SK-N-SH (cell line): ENCODE results near the gene CALCR. TPM values are rescaled to one million over a fixed set of nuclear protein-coding genes. Genes with fewer than 3 reads are reported as not detected.

Source experiments
- CTCF ChIA-PET: fragments of 300-600, 350-600 bp; formaldehyde crosslinking; extraction: SDS; loops from one replicate; lab custom pipeline; 2021; lab: Yijun Ruan, JAX
- POLR2A ChIA-PET: fragments of 350-600 bp; sonication (Branson Sonifier 250); formaldehyde crosslinking; extraction: SDS; loops from one replicate; lab custom pipeline; 2020; ENCODE audit warnings: antibody characterized with exemption, inconsistent platforms; lab: Yijun Ruan, JAX
- DNase-seq: peaks from one replicate; pipeline ENCODE4 v3.0.0; 2012
- H2AFZ ChIP-seq: fragments of 200-600 bp; sonication (generic); 2 replicates; pipeline ENCODE4 v1.8.1; 2016; ENCODE audit warnings: antibody characterized with exemption, mild to moderate bottlenecking, low read depth
- H3F3A ChIP-seq: fragments of 200-600 bp; sonication (generic); replicated peaks from 2 replicates; pipeline ENCODE3; 2016; ENCODE audit warnings: antibody characterized with exemption, mild to moderate bottlenecking; ENCODE audit not compliant: insufficient read depth
- H3K27ac ChIP-seq, 2 experiments: fragments of 200-500 bp in 1 of 2; fragments of 200-600 bp in 1 of 2; sonication (Bioruptor generic) in 1 of 2; sonication (generic), shearing (Covaris generic) in 1 of 2; 2 replicates each; pipeline versions ENCODE4 v1.5.1 to v1.6.1; 2014 to 2016; ENCODE audit warnings: low read depth in 2 of 2, inconsistent platforms in 1 of 2, low read length in 1 of 2, mild to moderate bottlenecking in 1 of 2, mixed read lengths in 1 of 2
- H3K27me3 ChIP-seq: fragments of 200-600 bp; sonication (generic), shearing (Covaris generic); 2 replicates; pipeline ENCODE4 v1.6.1; 2016; ENCODE audit warnings: mixed run types; ENCODE audit not compliant: insufficient read depth
- H3K36me3 ChIP-seq, 2 experiments: fragments of 200-500 bp in 1 of 2; fragments of 200-600 bp in 1 of 2; sonication (Bioruptor generic) in 1 of 2; sonication (generic) in 1 of 2; replicated peaks in 1 of 2; 2 replicates each; pipeline versions ENCODE3 to v1.5.1; 2014 to 2016; ENCODE audit warnings: low read length in 1 of 2, mild to moderate bottlenecking in 1 of 2; ENCODE audit not compliant: insufficient read depth in 2 of 2, control insufficient read depth in 1 of 2
- H3K4me1 ChIP-seq, 2 experiments: fragments of 200-500 bp in 1 of 2; fragments of 200-600 bp in 1 of 2; sonication (Bioruptor generic) in 1 of 2; sonication (generic), shearing (Covaris generic) in 1 of 2; 2 replicates each; pipeline versions ENCODE4 v1.5.1 to v1.6.1; 2014 to 2016; ENCODE audit warnings: low read depth in 1 of 2, low read length in 1 of 2, mixed run types in 1 of 2; ENCODE audit not compliant: insufficient read depth in 2 of 2, control insufficient read depth in 1 of 2
- H3K4me2 ChIP-seq: fragments of 200-600 bp; sonication (generic), shearing (Covaris generic); 2 replicates; pipeline ENCODE4 v1.6.1; 2017; ENCODE audit warnings: mixed run types
- H3K4me3 ChIP-seq, 2 experiments: fragments of 200-500 bp in 1 of 2; fragments of 200-600 bp in 1 of 2; sonication (Bioruptor generic) in 1 of 2; sonication (generic), shearing (Covaris generic) in 1 of 2; 2 replicates each; pipeline versions ENCODE4 v1.5.1 to v1.8.1; 2014 to 2016; ENCODE audit warnings: low read depth in 2 of 2, inconsistent platforms in 1 of 2, low read length in 1 of 2, mild to moderate bottlenecking in 1 of 2, mixed read lengths in 1 of 2, moderate library complexity in 1 of 2
- H3K79me2 ChIP-seq: fragments of 200-600 bp; sonication (generic); 2 replicates; pipeline ENCODE4 v1.8.1; 2017; ENCODE audit warnings: mild to moderate bottlenecking; ENCODE audit not compliant: insufficient read depth
- H3K9ac ChIP-seq: fragments of 200-600 bp; sonication (generic); 2 replicates; pipeline ENCODE4 v1.6.1; 2017; ENCODE audit warnings: mixed run types
- H3K9me2 ChIP-seq: fragments of 200-600 bp; sonication (generic); 2 replicates; pipeline ENCODE4 v1.6.1; 2017; ENCODE audit warnings: mixed run types
- H3K9me3 ChIP-seq: fragments of 200-600 bp; sonication (generic); 2 replicates; pipeline ENCODE4 v1.6.1; 2017; ENCODE audit warnings: mixed run types, mild to moderate bottlenecking, moderate library complexity
- H4K20me1 ChIP-seq: fragments of 200-600 bp; sonication (generic); 2 replicates; pipeline ENCODE4 v1.6.1; 2017; ENCODE audit warnings: mild to moderate bottlenecking, mixed run types; ENCODE audit not compliant: insufficient read depth
- CHD2 ChIP-seq: fragments of 150-350 bp; IDR thresholded peaks from 2 replicates; pipeline ENCODE4 v1.6.1; 2018; ENCODE audit warnings: low read length; ENCODE audit not compliant: partially characterized antibody
- CTCF ChIP-seq: fragments of 200-600 bp; sonication (generic); IDR thresholded peaks from 2 replicates; pipeline ENCODE4 v1.6.1; 2017; ENCODE audit warnings: antibody characterized with exemption, mild to moderate bottlenecking, moderate library complexity
- ELF1 ChIP-seq: IDR thresholded peaks from 2 replicates; pipeline ENCODE4 v1.4.0; 2012
- GABPA ChIP-seq: IDR thresholded peaks from 2 replicates; pipeline ENCODE4 v1.4.0; 2012; ENCODE audit warnings: low read depth, mild to moderate bottlenecking
- IRF3 ChIP-seq: fragments of 150-350 bp; IDR thresholded peaks from 2 replicates; pipeline ENCODE4 v1.6.1; 2016; ENCODE audit warnings: mild to moderate bottlenecking, low read depth, low read length
- MEF2A ChIP-seq: IDR thresholded peaks from 2 replicates; pipeline ENCODE4 v1.4.0; 2012; ENCODE audit warnings: low read depth, borderline replicate concordance
- NFIC ChIP-seq: IDR thresholded peaks from 2 replicates; pipeline ENCODE4 v1.4.0; 2012; ENCODE audit warnings: borderline replicate concordance
- POLR2AphosphoS5 ChIP-seq: IDR thresholded peaks from 2 replicates; pipeline ENCODE4 v1.6.1; 2012; ENCODE audit warnings: low read depth, low read length
- RAD21 ChIP-seq: IDR thresholded peaks from 2 replicates; pipeline ENCODE4 v1.6.1; 2012; ENCODE audit warnings: mild to moderate bottlenecking, low read length
- RFX5 ChIP-seq: IDR thresholded peaks from 2 replicates; pipeline ENCODE4 v1.6.1; 2012; ENCODE audit warnings: mild to moderate bottlenecking, improper control_type of control experiment, low read length
- RXRA ChIP-seq: IDR thresholded peaks from 2 replicates; pipeline ENCODE4 v1.4.0; 2012; ENCODE audit warnings: low read depth, mild to moderate bottlenecking, borderline replicate concordance
- SIN3A ChIP-seq: IDR thresholded peaks from 2 replicates; pipeline ENCODE4 v1.6.1; 2012; ENCODE audit warnings: low read depth, mild to moderate bottlenecking, low read length, moderate library complexity, borderline replicate concordance
- TAF1 ChIP-seq: IDR thresholded peaks from 2 replicates; pipeline ENCODE4 v1.6.1; 2012; ENCODE audit warnings: low read depth, mild to moderate bottlenecking, low read length, moderate library complexity, borderline replicate concordance
- USF1 ChIP-seq: IDR thresholded peaks from 2 replicates; pipeline ENCODE4 v1.4.0; 2012; ENCODE audit warnings: low read depth, borderline replicate concordance
- YY1 ChIP-seq: IDR thresholded peaks from 2 replicates; pipeline ENCODE4 v1.4.0; 2012; ENCODE audit warnings: low read depth, mild to moderate bottlenecking
- WGBS: methylation state at CpG from one replicate; pipeline ENCODE4 v1.1.6; 2017; ENCODE audit warnings: low lambda C conversion rate; 5-methylcytosine and 5-hydroxymethylcytosine counted together
- polyA plus RNA-seq, 3 experiments: library from polyadenylated mRNA; depleted of rRNA; stranded (reverse); fragments of >200 nt; gene quantifications; 2 replicates each; pipeline ENCODE4 v1.2.3, GENCODE V29; 2012
- TF ChIP-seq, protein P1 (sequence below): IDR thresholded peaks from 2 replicates; pipeline ENCODE4 v1.4.0; 2012; ENCODE audit warnings: low read depth

CALCR gene
- polyA plus RNA-seq, 1 of the 3 experiments (the other 2 are of a cell fraction), result 0.12 TPM

GRCh38 chr7:93575555-93576399, 1.3 kb upstream of the CALCR start:
- Histone ChIP-seq H3F3A (no peaks in the 10 kb centered on the region), H3K27me3 (peaks cover 28% of the 10 kb centered on the region), H3K79me2 (no peaks in the 10 kb centered on the region), H3K27ac (no peak overlapping the region), H3K9ac (no peak overlapping the region), H3K4me1 (peaks cover 0 to 12% of the 10 kb centered on the region in 2 experiments; a peak in 1 of 4 replicates), H3K36me3 (no peaks in the 10 kb centered on the region), H3K9me2 (no peaks in the 10 kb centered on the region), H3K9me3 (no peaks in the 10 kb centered on the region), H3K4me2 (no peak overlapping the region), H3K4me3 (peak overlapping the region in 1 of 2 experiments; percentile 33; a peak in 1 of 4 replicates), H4K20me1 (no peaks in the 10 kb centered on the region), H2AFZ (no peak overlapping the region)
- TF ChIP-seq YY1, result no peak
- no peak for TF ChIP-seq GABPA
- no peak for TF ChIP-seq ELF1
- TF ChIP-seq, protein P1, sequence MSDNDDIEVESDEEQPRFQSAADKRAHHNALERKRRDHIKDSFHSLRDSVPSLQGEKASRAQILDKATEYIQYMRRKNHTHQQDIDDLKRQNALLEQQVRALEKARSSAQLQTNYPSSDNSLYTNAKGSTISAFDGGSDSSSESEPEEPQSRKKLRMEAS, result no peak
- TF ChIP-seq CHD2, result no peak
- TF ChIP-seq RAD21, result no peak
- no peak for TF ChIP-seq RXRA
- TF ChIP-seq TAF1, result no peak
- TF ChIP-seq SIN3A, result no peak
- no peak for TF ChIP-seq POLR2AphosphoS5
- TF ChIP-seq CTCF, result no peak
- no peak for TF ChIP-seq IRF3
- no peak for TF ChIP-seq MEF2A
- ChIA-PET CTCF (interaction anchor here (0.8 to 3.1 kb wide), 2 partner anchors 12 to 46 kb away, joined by 3 to 11 read pairs; no protein-coding TSS in a partner anchor), POLR2A (no interaction called here)
- peak; percentile 50 for DNase-seq
- WGBS, result 4% methylated on average over 21 of the region's 21 CpGs

DNA sequence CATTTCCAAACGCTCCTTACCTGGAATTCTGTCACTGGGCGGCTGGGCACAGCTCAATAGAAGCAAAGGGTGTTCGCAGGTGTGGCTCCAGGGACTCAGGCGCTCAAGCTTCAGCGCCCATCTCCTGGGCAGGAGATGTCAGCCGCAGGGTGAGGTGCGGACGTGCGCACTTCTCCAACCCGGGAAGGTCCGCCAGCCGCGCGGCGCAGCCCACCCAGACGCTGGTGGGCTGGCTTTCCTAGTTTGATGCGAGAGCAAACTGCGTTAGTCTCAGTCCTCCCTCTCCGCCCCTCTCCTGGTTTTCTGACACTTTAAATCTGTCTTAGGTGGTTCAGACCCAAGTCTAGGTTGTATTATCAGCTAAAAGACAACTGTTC, 267 bp downstream of the CALCR start:
- no peaks in the 10 kb centered on the region for H3K9me3 ChIP-seq
- no peaks in the 10 kb centered on the region for H3K9me2 ChIP-seq
- TF ChIP-seq POLR2AphosphoS5, result no peak
- TF ChIP-seq NFIC, result no peak
- TF ChIP-seq USF1, result no peak
- TF ChIP-seq RFX5, result no peak
- TF ChIP-seq, all 33 proteins: peak for 0
- H2AFZ ChIP-seq, result no peak overlapping the region
- POLR2A ChIA-PET, result no interaction called here
- no peak overlapping the region for H3K9ac ChIP-seq
- H3K4me2 ChIP-seq, result no peak overlapping the region
- no peaks in the 10 kb centered on the region for H3K36me3 ChIP-seq
- peak; percentile 48 for DNase-seq
- CTCF ChIA-PET, result interaction anchor here (0.8 to 4.0 kb wide), 2 partner anchors 12 to 23 kb away, joined by 3 to 15 read pairs; no protein-coding TSS in a partner anchor
- H3K79me2 ChIP-seq, result no peaks in the 10 kb centered on the region
- 8% methylated on average over 19 of the region's 19 CpGs for WGBS
- no peak overlapping the region for H3K27ac ChIP-seq
- H3K4me1 ChIP-seq, result peaks cover 0 to 12% of the 10 kb centered on the region in 2 experiments; a peak in 1 of 4 replicates
- peaks cover 28% of the 10 kb centered on the region for H3K27me3 ChIP-seq
- no peaks in the 10 kb centered on the region for H4K20me1 ChIP-seq
- peak overlapping the region in 1 of 2 experiments; percentile 33; a peak in 1 of 4 replicates for H3K4me3 ChIP-seq
- H3F3A ChIP-seq, result no peaks in the 10 kb centered on the region
